ENCODE measurements around the gene GRIA1. TPM values are rescaled to one million over a fixed set of nuclear protein-coding genes. Genes with fewer than 3 reads are reported as not detected.

Gene GRIA1
- total and polyA plus RNA-seq, 2 donors (not counting 1 experiment from before 2014, with no cell fraction given): not detected

DNA sequence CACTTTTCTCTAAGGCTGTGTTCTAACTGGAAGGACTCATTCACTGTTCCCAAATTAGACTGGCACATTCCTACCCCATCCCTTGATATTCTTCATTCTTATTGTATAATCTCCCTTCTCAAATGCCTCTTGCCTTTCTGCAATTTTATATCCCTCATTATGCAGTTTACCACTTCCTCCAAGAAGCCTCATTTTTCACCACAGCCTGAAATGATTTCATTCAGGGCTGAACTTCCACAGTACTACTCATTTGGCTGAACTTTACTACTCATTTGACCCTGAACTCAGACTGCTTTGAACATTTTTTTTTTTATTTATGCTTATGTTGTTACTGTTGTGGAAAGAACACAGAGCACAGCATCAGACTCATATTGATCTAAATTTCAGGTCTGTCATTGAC, 32.7 kb downstream of the GRIA1 start:
- H3K9me3 Mint-ChIP-seq (ENCODE audit: insufficient read depth): no peaks in the 10 kb centered on the region
- Histone ChIP-seq H3K9ac (ENCODE audit: low read length) (no peak overlapping the region), H4K20me1 (ENCODE audit: control insufficient read depth, insufficient read depth, low read length, poor library complexity, severe bottlenecking) (no peaks in the 10 kb centered on the region), H3K27me3 (replicated peaks in 1 of 4; ENCODE audit: control extremely low read depth in 1 of 4, control insufficient read depth in 3 of 4, insufficient read depth in 4 of 4, low read length in 3 of 4) (no peaks in the 10 kb centered on the region), H3K9me3 (ENCODE audit: control extremely low read depth in 1 of 3, control insufficient read depth in 2 of 3, insufficient read depth in 1 of 3, low read length in 2 of 3) (no peaks in the 10 kb centered on the region), H3K4me1 (ENCODE audit: control insufficient read depth in 2 of 2, insufficient read depth in 2 of 2, low read length in 2 of 2) (no peaks in the 10 kb centered on the region), H3K36me3 (replicated peaks in 1 of 2; ENCODE audit: control extremely low read depth in 1 of 2, control insufficient read depth in 1 of 2, extremely low read depth in 1 of 2, insufficient read depth in 2 of 2, low read length in 1 of 2) (no peaks in the 10 kb centered on the region), H3K4me3 (ENCODE audit: control extremely low read depth in 1 of 5, extremely low read depth in 1 of 5, insufficient read depth in 1 of 5, low read depth in 2 of 5, low read length in 4 of 5) (no peak overlapping the region), H3K79me2 (ENCODE audit: control insufficient read depth, insufficient read depth, low read length) (no peaks in the 10 kb centered on the region), H3K27ac (ENCODE audit: low read length in 2 of 2) (no peak overlapping the region), H3K4me2 (replicated peaks; ENCODE audit: low read depth, low read length, poor library complexity, severe bottlenecking) (no peak overlapping the region), H2AFZ (ENCODE audit: insufficient read depth, low read depth, low read length, poor library complexity, severe bottlenecking) (no peak overlapping the region)
- POLR2A ChIA-PET: no interaction called here
- no peak for TF ChIP-seq EZH2 (IDR thresholded peaks at IDR 0.05; ENCODE audit: borderline replicate concordance, insufficient read depth, low read depth, low read length, poor library complexity, severe bottlenecking)
- TF ChIP-seq, protein P1, sequence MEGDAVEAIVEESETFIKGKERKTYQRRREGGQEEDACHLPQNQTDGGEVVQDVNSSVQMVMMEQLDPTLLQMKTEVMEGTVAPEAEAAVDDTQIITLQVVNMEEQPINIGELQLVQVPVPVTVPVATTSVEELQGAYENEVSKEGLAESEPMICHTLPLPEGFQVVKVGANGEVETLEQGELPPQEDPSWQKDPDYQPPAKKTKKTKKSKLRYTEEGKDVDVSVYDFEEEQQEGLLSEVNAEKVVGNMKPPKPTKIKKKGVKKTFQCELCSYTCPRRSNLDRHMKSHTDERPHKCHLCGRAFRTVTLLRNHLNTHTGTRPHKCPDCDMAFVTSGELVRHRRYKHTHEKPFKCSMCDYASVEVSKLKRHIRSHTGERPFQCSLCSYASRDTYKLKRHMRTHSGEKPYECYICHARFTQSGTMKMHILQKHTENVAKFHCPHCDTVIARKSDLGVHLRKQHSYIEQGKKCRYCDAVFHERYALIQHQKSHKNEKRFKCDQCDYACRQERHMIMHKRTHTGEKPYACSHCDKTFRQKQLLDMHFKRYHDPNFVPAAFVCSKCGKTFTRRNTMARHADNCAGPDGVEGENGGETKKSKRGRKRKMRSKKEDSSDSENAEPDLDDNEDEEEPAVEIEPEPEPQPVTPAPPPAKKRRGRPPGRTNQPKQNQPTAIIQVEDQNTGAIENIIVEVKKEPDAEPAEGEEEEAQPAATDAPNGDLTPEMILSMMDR (IDR thresholded peaks at IDR 0.05): no peak
- no peak overlapping the region for H3K4me3 Mint-ChIP-seq
- no peak overlapping the region for H3K27ac Mint-ChIP-seq
- DNase-seq: no peak
- CTCF ChIA-PET: no interaction called here
- no peaks in the 10 kb centered on the region for H3K4me1 Mint-ChIP-seq
- H3K27me3 Mint-ChIP-seq: no peaks in the 10 kb centered on the region
- ATAC-seq (ENCODE audit: low read depth): no peak
- intact Hi-C loops (cut with micrococcal nuclease): no loop called here

DNA sequence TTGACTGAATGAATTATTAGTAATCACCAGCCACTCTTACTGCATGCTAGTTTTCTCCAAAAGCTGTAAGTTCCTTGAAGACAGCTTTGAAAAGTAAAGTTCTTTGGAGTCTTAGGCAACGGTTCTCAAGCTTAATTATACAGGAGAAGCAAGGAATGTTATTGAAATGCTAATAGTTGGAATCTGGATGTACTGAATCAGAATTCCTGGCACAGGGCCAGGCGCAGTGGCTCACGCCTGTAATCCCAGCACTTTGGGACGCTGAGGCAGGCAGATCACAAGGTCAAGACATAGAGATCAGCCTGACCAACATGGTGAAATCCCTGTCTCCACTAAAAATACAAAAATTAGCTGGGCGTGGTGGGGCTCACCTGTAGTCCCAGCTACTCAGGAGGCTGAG, 33.4 kb downstream of the GRIA1 start:
- H3K4me2 ChIP-seq (replicated peaks; ENCODE audit: low read depth, low read length, poor library complexity, severe bottlenecking): no peak overlapping the region
- H3K4me1 ChIP-seq (ENCODE audit: control insufficient read depth in 2 of 2, insufficient read depth in 2 of 2, low read length in 2 of 2): no peaks in the 10 kb centered on the region
- Mint-ChIP-seq H3K27ac (no peak overlapping the region), H3K9me3 (ENCODE audit: insufficient read depth) (peaks cover 2% of the 10 kb centered on the region), H3K27me3 (peaks cover 3% of the 10 kb centered on the region), H3K4me3 (no peak overlapping the region), H3K4me1 (no peaks in the 10 kb centered on the region)
- H3K36me3 ChIP-seq (replicated peaks in 1 of 2; ENCODE audit: control extremely low read depth in 1 of 2, control insufficient read depth in 1 of 2, extremely low read depth in 1 of 2, insufficient read depth in 2 of 2, low read length in 1 of 2): no peaks in the 10 kb centered on the region
- TF ChIP-seq, protein P1 (IDR thresholded peaks at IDR 0.05): no peak
- TF ChIP-seq EZH2 (IDR thresholded peaks at IDR 0.05; ENCODE audit: borderline replicate concordance, insufficient read depth, low read depth, low read length, poor library complexity, severe bottlenecking): no peak
- WGBS (ENCODE audit: insufficient coverage): 91% methylated on average over 5 of the region's 5 CpGs
- intact Hi-C loops (cut with micrococcal nuclease): no loop called here
- no peaks in the 10 kb centered on the region for H3K79me2 ChIP-seq (ENCODE audit: control insufficient read depth, insufficient read depth, low read length)
- DNase-seq (no peak), ATAC-seq (ENCODE audit: low read depth) (no peak)
- H3K27ac ChIP-seq (ENCODE audit: low read length in 2 of 2): no peak overlapping the region
- no peaks in the 10 kb centered on the region for H3K27me3 ChIP-seq (replicated peaks in 1 of 4; ENCODE audit: control extremely low read depth in 1 of 4, control insufficient read depth in 3 of 4, insufficient read depth in 4 of 4, low read length in 3 of 4)
- H3K4me3 ChIP-seq (ENCODE audit: control extremely low read depth in 1 of 5, extremely low read depth in 1 of 5, insufficient read depth in 1 of 5, low read depth in 2 of 5, low read length in 4 of 5): no peak overlapping the region
- CTCF ChIA-PET: no interaction called here
- no peaks in the 10 kb centered on the region for H4K20me1 ChIP-seq (ENCODE audit: control insufficient read depth, insufficient read depth, low read length, poor library complexity, severe bottlenecking)
- no peaks in the 10 kb centered on the region for H3K9me3 ChIP-seq (ENCODE audit: control extremely low read depth in 1 of 3, control insufficient read depth in 2 of 3, insufficient read depth in 1 of 3, low read length in 2 of 3)
- POLR2A ChIA-PET: no interaction called here
- no peak overlapping the region for H2AFZ ChIP-seq (ENCODE audit: insufficient read depth, low read depth, low read length, poor library complexity, severe bottlenecking)
- no peak overlapping the region for H3K9ac ChIP-seq (ENCODE audit: low read length)

Measured in B cell (primary cell).